PFSK-1 (cell line): ENCODE data around the gene RSPH6A.

ENCODE experiments used
- FOXP2 ChIP-seq: optimal IDR thresholded peaks from 2 replicates; pipeline ENCODE3; 2011; ENCODE audit warnings: borderline replicate concordance, control low read depth, inconsistent platforms; ENCODE audit not compliant: insufficient read depth; ENCODE audit errors: extremely low read length, extremely low read depth
- POLR2AphosphoS5 ChIP-seq: IDR thresholded peaks from 2 replicates; pipeline ENCODE4 v1.6.1; 2012; ENCODE audit warnings: low read depth, mild to moderate bottlenecking, control low read depth, low read length, moderate library complexity
- REST ChIP-seq, 2 experiments: IDR thresholded peaks; 2 replicates each; pipeline versions ENCODE4 v1.6.1 to v1.8.0; 2011 to 2012; ENCODE audit warnings: low read depth in 2 of 2, low read length in 2 of 2, control low read depth in 1 of 2, inconsistent platforms in 1 of 2, mild to moderate bottlenecking in 1 of 2, moderate library complexity in 1 of 2; ENCODE audit not compliant: insufficient read depth in 1 of 2
- SIN3A ChIP-seq: IDR thresholded peaks from 2 replicates; pipeline ENCODE4 v1.6.1; 2012; ENCODE audit warnings: mild to moderate bottlenecking, low read length, moderate library complexity, borderline replicate concordance; ENCODE audit not compliant: insufficient read depth
- TAF1 ChIP-seq: IDR thresholded peaks from 2 replicates; pipeline ENCODE4 v1.6.1; 2012; ENCODE audit warnings: low read length, control low read depth, borderline replicate concordance; ENCODE audit not compliant: insufficient read depth

RSPH6A gene

GRCh38 chr19:45747513-45747912 lies 67.6 kb downstream of the RSPH6A start:
- TF ChIP-seq POLR2AphosphoS5 (no peak), REST (IDR thresholded peaks at IDR 0.05; ENCODE audit: insufficient read depth in 1 of 2, low read depth in 2 of 2, low read length in 2 of 2) (no peak)

- TF ChIP-seq SIN3A (no peak), TAF1 (no peak), POLR2AphosphoS5 (no peak), FOXP2 (no peak), REST (IDR thresholded peaks at IDR 0.05; ENCODE audit: insufficient read depth in 1 of 2, low read depth in 2 of 2, low read length in 2 of 2) (no peak)
Observed at GRCh38 chr19:45746866-45747265, 68.2 kb downstream of the RSPH6A start.
